Fibroblast of villous mesenchyme (primary cell): Measurements from ENCODE around the gene PEPD. TPM values are rescaled to one million over a fixed set of nuclear protein-coding genes. Genes with fewer than 3 reads are reported as not detected.

ENCODE experiments used
- DNase-seq: peaks from one replicate; pipeline ENCODE4 v3.0.0-alpha.2; 2010; ENCODE audit warnings: low read depth
- H3K4me3 ChIP-seq: 2 replicates; pipeline ENCODE4 v1.5.1; 2011; ENCODE audit warnings: low read depth, mild to moderate bottlenecking, low read length
- CTCF ChIP-seq: IDR thresholded peaks from 2 replicates; pipeline ENCODE4 v1.5.1; 2012; ENCODE audit warnings: low read depth, mild to moderate bottlenecking, low read length; ENCODE audit not compliant: insufficient read depth
- total RNA-seq: library from RNA; depleted of rRNA; stranded (reverse); fragments of >200 nt; gene quantifications from 2 replicates; pipeline ENCODE4 v1.2.3, GENCODE V29; 2012

The PEPD gene
- total RNA-seq, 1 donor: 66.1 TPM

- H3K4me3 ChIP-seq: no peak overlapping the region
- TF ChIP-seq CTCF: no peak
- no peak for DNase-seq
Observed at GRCh38 chr19:33418871-33419787, 102.5 kb downstream of the PEPD start.

GRCh38 chr19:33418461-33418860, 103.1 kb downstream of the PEPD start:
- no peak for DNase-seq
- no peak overlapping the region for H3K4me3 ChIP-seq
- no peak for TF ChIP-seq CTCF

GRCh38 chr19:33417751-33418150, 103.8 kb downstream of the PEPD start:
- DNase-seq: no peak
- H3K4me3 ChIP-seq: no peak overlapping the region
- TF ChIP-seq CTCF: no peak

GRCh38 chr19:33416307-33417215, 105.0 kb downstream of the PEPD start:
- peak; percentile 74 for TF ChIP-seq CTCF
- DNase-seq: peak; percentile 70
- H3K4me3 ChIP-seq: no peak overlapping the region

GRCh38 chr19:33414667-33415605, 106.7 kb downstream of the PEPD start:
- no peak for DNase-seq
- H3K4me3 ChIP-seq: no peak overlapping the region
- no peak for TF ChIP-seq CTCF

GRCh38 chr19:33413868-33414666, 107.5 kb downstream of the PEPD start:
- no peak overlapping the region for H3K4me3 ChIP-seq
- no peak for TF ChIP-seq CTCF
- no peak for DNase-seq
